Measurements from ENCODE around the gene TNRC6C.
"Not testable (repeated sequence)": the region's sequence is repeated elsewhere in the genome, so short reads cannot be mapped to it uniquely, and the experiment has no call there.

DNA sequence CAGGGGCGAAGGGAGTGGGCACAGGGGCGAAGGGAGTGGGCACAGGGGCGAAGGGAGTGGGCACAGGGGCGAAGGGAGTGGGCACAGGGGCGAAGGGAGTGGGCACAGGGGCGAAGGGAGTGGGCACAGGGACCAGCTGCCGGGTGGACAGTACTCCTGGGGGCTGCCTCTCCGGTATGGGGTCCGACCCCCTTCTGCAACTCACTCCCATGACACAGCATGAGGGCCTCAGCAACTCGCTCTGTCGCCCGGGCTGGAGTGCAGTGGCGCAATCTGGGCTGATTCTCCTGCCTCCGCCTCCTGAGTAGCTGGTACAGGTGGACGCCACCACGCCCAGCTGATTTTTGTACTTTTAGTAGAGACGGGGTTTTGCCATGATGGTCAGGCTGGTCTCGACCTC, 157.3 kb downstream of the TNRC6C start:
- TF ChIP-seq, protein P1, sequence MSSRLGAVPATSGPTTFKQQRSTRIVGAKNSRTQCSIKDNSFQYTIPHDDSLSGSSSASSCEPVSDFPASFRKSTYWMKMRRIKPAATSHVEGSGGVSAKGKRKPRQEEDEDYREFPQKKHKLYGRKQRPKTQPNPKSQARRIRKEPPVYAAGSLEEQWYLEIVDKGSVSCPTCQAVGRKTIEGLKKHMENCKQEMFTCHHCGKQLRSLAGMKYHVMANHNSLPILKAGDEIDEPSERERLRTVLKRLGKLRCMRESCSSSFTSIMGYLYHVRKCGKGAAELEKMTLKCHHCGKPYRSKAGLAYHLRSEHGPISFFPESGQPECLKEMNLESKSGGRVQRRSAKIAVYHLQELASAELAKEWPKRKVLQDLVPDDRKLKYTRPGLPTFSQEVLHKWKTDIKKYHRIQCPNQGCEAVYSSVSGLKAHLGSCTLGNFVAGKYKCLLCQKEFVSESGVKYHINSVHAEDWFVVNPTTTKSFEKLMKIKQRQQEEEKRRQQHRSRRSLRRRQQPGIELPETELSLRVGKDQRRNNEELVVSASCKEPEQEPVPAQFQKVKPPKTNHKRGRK (CRISPR knock-in tag; IDR thresholded peaks at IDR 0.05): not testable (repeated sequence)
- TF ChIP-seq ATF1 (CRISPR knock-in tag; IDR thresholded peaks at IDR 0.05); SP5 (CRISPR knock-in tag; IDR thresholded peaks at IDR 0.05; ENCODE audit: borderline replicate concordance, low read depth): not testable (repeated sequence)
- TF ChIP-seq, protein P2, sequence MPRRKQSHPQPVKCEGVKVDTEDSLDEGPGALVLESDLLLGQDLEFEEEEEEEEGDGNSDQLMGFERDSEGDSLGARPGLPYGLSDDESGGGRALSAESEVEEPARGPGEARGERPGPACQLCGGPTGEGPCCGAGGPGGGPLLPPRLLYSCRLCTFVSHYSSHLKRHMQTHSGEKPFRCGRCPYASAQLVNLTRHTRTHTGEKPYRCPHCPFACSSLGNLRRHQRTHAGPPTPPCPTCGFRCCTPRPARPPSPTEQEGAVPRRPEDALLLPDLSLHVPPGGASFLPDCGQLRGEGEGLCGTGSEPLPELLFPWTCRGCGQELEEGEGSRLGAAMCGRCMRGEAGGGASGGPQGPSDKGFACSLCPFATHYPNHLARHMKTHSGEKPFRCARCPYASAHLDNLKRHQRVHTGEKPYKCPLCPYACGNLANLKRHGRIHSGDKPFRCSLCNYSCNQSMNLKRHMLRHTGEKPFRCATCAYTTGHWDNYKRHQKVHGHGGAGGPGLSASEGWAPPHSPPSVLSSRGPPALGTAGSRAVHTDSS (CRISPR knock-in tag; conservative IDR thresholded peaks at IDR 0.05): not testable (repeated sequence)
